H1 (cell line): ENCODE measurements around the gene CPNE4. TPM values are rescaled to one million over a fixed set of nuclear protein-coding genes. Genes with fewer than 3 reads are reported as not detected.

Experiments
- CTCF ChIA-PET: fragments of 300-600 bp; sonication (Branson Sonifier 250); formaldehyde crosslinking; loops from one replicate; lab custom pipeline; 2021; ENCODE audit not compliant: partially characterized antibody; lab: Charles Lee
- POLR2A ChIA-PET: fragments of 300-600 bp; sonication (Branson Sonifier 250); formaldehyde crosslinking; loops from one replicate; lab custom pipeline; 2021; ENCODE audit warnings: inconsistent platforms; ENCODE audit not compliant: partially characterized antibody; lab: Charles Lee
- DNase-seq, 2 experiments: peaks; one replicate each; pipeline versions ENCODE4 v3.0.0 to v3.0.0-alpha.2; 2010 to 2022; ENCODE audit warnings: low spot score in 2 of 2, low read depth in 1 of 2, mixed read lengths in 1 of 2
- FAIRE-seq: peaks from 2 replicates; lab custom pipeline; 2011; peaks lifted over from hg19 to GRCh38; lab: Jason Lieb, UNC
- H2AFZ ChIP-seq: 2 replicates; pipeline ENCODE4 v1.8.1; 2012; ENCODE audit warnings: low read length, inconsistent platforms
- H2AK5ac ChIP-seq: 2 replicates; pipeline ENCODE4 v1.6.1; 2013; ENCODE audit warnings: low read depth, low read length
- H2BK120ac ChIP-seq: replicated peaks from 2 replicates; pipeline ENCODE3; 2013; ENCODE audit warnings: low read depth, low read length, inconsistent platforms
- H2BK12ac ChIP-seq: 2 replicates; pipeline ENCODE4 v1.6.1; 2013; ENCODE audit warnings: low read depth, low read length
- H2BK15ac ChIP-seq: 2 replicates; pipeline ENCODE4 v1.6.1; 2013; ENCODE audit warnings: low read length
- H2BK20ac ChIP-seq: 2 replicates; pipeline ENCODE4 v1.6.1; 2013; ENCODE audit warnings: low read length
- H2BK5ac ChIP-seq: 2 replicates; pipeline ENCODE4 v1.6.1; 2013; ENCODE audit warnings: low read depth, low read length
- H3K14ac ChIP-seq: 2 replicates; pipeline ENCODE4 v1.6.1; 2013; ENCODE audit warnings: inconsistent platforms; ENCODE audit not compliant: insufficient read length
- H3K18ac ChIP-seq: 2 replicates; pipeline ENCODE4 v1.6.1; 2013; ENCODE audit warnings: low read length; ENCODE audit errors: extremely low read depth
- H3K23ac ChIP-seq: 2 replicates; pipeline ENCODE4 v1.6.1; 2013; ENCODE audit warnings: inconsistent platforms; ENCODE audit not compliant: insufficient read length
- H3K23me2 ChIP-seq: 2 replicates; pipeline ENCODE4 v1.6.1; 2013; ENCODE audit warnings: low read depth, low read length
- H3K27ac ChIP-seq: 2 replicates; pipeline ENCODE4 v1.6.1; 2011; ENCODE audit warnings: low read depth, low read length, inconsistent platforms
- H3K27me3 ChIP-seq, 4 experiments: replicated peaks in 1 of 4; 1 replicate in 1 of 4; 2 replicates in 3 of 4; pipeline versions ENCODE4 v1.6.1 to v1.8.1; 2011 to 2013; ENCODE audit warnings: low read length in 3 of 4, mild to moderate bottlenecking in 3 of 4, inconsistent platforms in 2 of 4, mixed read lengths in 2 of 4, moderate library complexity in 1 of 4; ENCODE audit not compliant: control insufficient read depth in 3 of 4, insufficient read depth in 3 of 4; ENCODE audit errors: extremely low read depth in 1 of 4
- H3K36me3 ChIP-seq, 4 experiments: 2 replicates each; pipeline versions ENCODE4 v1.6.1 to v1.8.1; 2011 to 2013; ENCODE audit warnings: mild to moderate bottlenecking in 4 of 4, low read length in 3 of 4, moderate library complexity in 2 of 4, control low read depth in 1 of 4, inconsistent platforms in 1 of 4; ENCODE audit not compliant: insufficient read depth in 4 of 4, control insufficient read depth in 2 of 4
- H3K4ac ChIP-seq: replicated peaks from 2 replicates; pipeline ENCODE3; 2013; ENCODE audit warnings: low read length, low read depth, mixed read lengths, inconsistent platforms; ENCODE audit not compliant: insufficient read length
- H3K4me1 ChIP-seq, 4 experiments: replicated peaks in 1 of 4; 1 replicate in 1 of 4; 2 replicates in 3 of 4; pipeline versions ENCODE4 v1.6.1 to v1.8.1; 2011 to 2013; ENCODE audit warnings: low read length in 3 of 4, inconsistent platforms in 2 of 4, mixed read lengths in 1 of 4; ENCODE audit not compliant: insufficient read depth in 4 of 4, control insufficient read depth in 3 of 4
- H3K4me2 ChIP-seq, 2 experiments: 2 replicates each; pipeline versions ENCODE4 v1.6.1 to v1.8.1; 2011 to 2013; ENCODE audit warnings: low read depth in 2 of 2, low read length in 2 of 2, control low read depth in 1 of 2, inconsistent platforms in 1 of 2, mild to moderate bottlenecking in 1 of 2; ENCODE audit not compliant: insufficient read depth in 1 of 2
- H3K4me3 ChIP-seq, 4 experiments: fragments of 200-600, 300-600 bp in 1 of 4; sonication (generic), shearing (Covaris generic), sonication (Bioruptor Twin) in 1 of 4; 2 replicates each; pipeline versions ENCODE4 v1.5.1 to v1.8.1; 2011 to 2016; ENCODE audit warnings: low read length in 4 of 4, low read depth in 3 of 4, control low read depth in 2 of 4, inconsistent platforms in 2 of 4, mild to moderate bottlenecking in 2 of 4, mixed read lengths in 1 of 4, moderate library complexity in 1 of 4; ENCODE audit not compliant: insufficient read depth in 2 of 4; ENCODE audit errors: extremely low read depth in 1 of 4
- H3K56ac ChIP-seq: replicated peaks from 2 replicates; pipeline ENCODE3; 2013; ENCODE audit warnings: low read depth, mild to moderate bottlenecking, mixed read lengths, low read length, inconsistent platforms; ENCODE audit not compliant: insufficient read length
- H3K79me1 ChIP-seq: 2 replicates; pipeline ENCODE4 v1.6.1; 2013; ENCODE audit warnings: low read depth, low read length, control low read depth
- H3K79me2 ChIP-seq, 2 experiments: 2 replicates each; pipeline versions ENCODE4 v1.6.1 to v1.8.1; 2012 to 2013; ENCODE audit warnings: low read length in 2 of 2, mild to moderate bottlenecking in 2 of 2, inconsistent platforms in 1 of 2; ENCODE audit not compliant: insufficient read depth in 2 of 2, control insufficient read depth in 1 of 2
- H3K9ac ChIP-seq, 4 experiments: replicated peaks in 1 of 4; 1 replicate in 1 of 4; 2 replicates in 3 of 4; pipeline versions ENCODE4 v1.6.1 to v1.8.1; 2011 to 2013; ENCODE audit warnings: low read depth in 3 of 4, low read length in 3 of 4, control low read depth in 2 of 4, mild to moderate bottlenecking in 2 of 4, moderate library complexity in 2 of 4, inconsistent platforms in 1 of 4; ENCODE audit errors: extremely low read depth in 1 of 4
- H3K9me3 ChIP-seq, 2 experiments: 2 replicates each; pipeline versions ENCODE4 v1.6.1 to v1.8.1; 2012 to 2013; ENCODE audit warnings: mild to moderate bottlenecking in 2 of 2, moderate library complexity in 2 of 2, control low read depth in 1 of 2, inconsistent platforms in 1 of 2, low read depth in 1 of 2, low read length in 1 of 2, mixed read lengths in 1 of 2; ENCODE audit not compliant: insufficient read depth in 2 of 2
- H4K20me1 ChIP-seq, 2 experiments: replicated peaks in 1 of 2; 2 replicates each; pipeline versions ENCODE3 to v1.8.1; 2011 to 2013; ENCODE audit warnings: inconsistent platforms in 2 of 2, low read length in 2 of 2, mild to moderate bottlenecking in 1 of 2; ENCODE audit not compliant: insufficient read depth in 2 of 2, control insufficient read depth in 1 of 2
- H4K5ac ChIP-seq: 2 replicates; pipeline ENCODE4 v1.6.1; 2013; ENCODE audit warnings: low read length, low read depth, mixed read lengths, inconsistent platforms; ENCODE audit not compliant: insufficient read length
- H4K8ac ChIP-seq: 2 replicates; pipeline ENCODE4 v1.8.0; 2013; ENCODE audit warnings: mild to moderate bottlenecking, moderate library complexity, low read length, inconsistent platforms; ENCODE audit not compliant: insufficient read depth; ENCODE audit errors: extremely low read depth
- H4K91ac ChIP-seq: replicated peaks from 2 replicates; pipeline ENCODE3; 2013; ENCODE audit warnings: low read length, mixed read lengths, inconsistent platforms; ENCODE audit not compliant: insufficient read length
- ASH2L ChIP-seq: fragments of 200-600, 300-600 bp; sonication (generic); IDR thresholded peaks from one replicate; pipeline ENCODE4 v1.7.1; 2017; ENCODE audit warnings: low read length
- BCL11A ChIP-seq, 2 experiments: IDR thresholded peaks; one replicate each; pipeline ENCODE4 v1.6.1; 2011; ENCODE audit warnings: low read depth in 2 of 2, low read length in 2 of 2, mild to moderate bottlenecking in 2 of 2
- CBX5 ChIP-seq: fragments of 300-800, 300-1000 bp; sonication (generic); IDR thresholded peaks from 2 replicates; pipeline ENCODE4 v1.7.1; 2016; ENCODE audit warnings: antibody characterized with exemption, low read length, low read depth
- CBX8 ChIP-seq: fragments of 300-800, 300-1000 bp; sonication (generic); IDR thresholded peaks from 2 replicates; pipeline ENCODE4 v1.7.1; 2016; ENCODE audit warnings: low read depth, low read length, borderline replicate concordance
- EP300 ChIP-seq, 2 experiments: IDR thresholded peaks; 1 replicate in 1 of 2; 2 replicates in 1 of 2; pipeline ENCODE4 v1.6.1; 2011 to 2012; ENCODE audit warnings: low read depth in 2 of 2, low read length in 2 of 2, mild to moderate bottlenecking in 2 of 2, borderline replicate concordance in 1 of 2, inconsistent platforms in 1 of 2, moderate library complexity in 1 of 2
- NRF1 ChIP-seq: IDR thresholded peaks from 2 replicates; pipeline ENCODE4 v1.6.1; 2011; ENCODE audit warnings: mild to moderate bottlenecking, low read depth, low read length, improper control_type of control experiment
- POLR2A ChIP-seq, 2 experiments: IDR thresholded peaks; 1 replicate in 1 of 2; 2 replicates in 1 of 2; pipeline ENCODE4 v1.6.1; 2011; ENCODE audit warnings: low read depth in 2 of 2, low read length in 2 of 2, mild to moderate bottlenecking in 2 of 2; ENCODE audit errors: control extremely low read depth in 1 of 2
- RFX5 ChIP-seq: IDR thresholded peaks from 2 replicates; pipeline ENCODE4 v1.6.1; 2011; ENCODE audit warnings: low read depth, low read length, improper control_type of control experiment, borderline replicate concordance
- SIRT6 ChIP-seq: IDR thresholded peaks from one replicate; pipeline ENCODE4 v1.7.1; 2012; ENCODE audit warnings: low read length, inconsistent platforms
- TBP ChIP-seq: IDR thresholded peaks from 2 replicates; pipeline ENCODE4 v1.6.1; 2011; ENCODE audit warnings: low read depth, low read length, improper control_type of control experiment
- TCF12 ChIP-seq: IDR thresholded peaks from 2 replicates; pipeline ENCODE4 v1.6.1; 2011; ENCODE audit warnings: low read depth, mild to moderate bottlenecking, low read length
- WGBS, 2 experiments: shearing (Covaris generic) in 1 of 2; methylation state at CpG; one replicate each; pipeline versions ENCODE4 v1.1.6 to v1.1.7; 2013 to 2015; ENCODE audit warnings: low lambda C conversion rate in 2 of 2, mixed read lengths in 2 of 2, inconsistent platforms in 1 of 2, low coverage in 1 of 2, missing lambda C conversion rate in 1 of 2; ENCODE audit not compliant: insufficient replicate concordance in 2 of 2, insufficient coverage in 1 of 2, insufficient read length in 1 of 2; ENCODE audit errors: extremely low coverage in 1 of 2, missing lambda C conversion rate in 1 of 2; 5-methylcytosine and 5-hydroxymethylcytosine counted together
- polyA plus RNA-seq, 7 experiments: library from polyadenylated mRNA; depleted of rRNA in 3 of 7; stranded (reverse) in 5 of 7; unstranded in 2 of 7; fragments of >200 nt in 5 of 7; fragments of 200-250 nt in 2 of 7; gene quantifications; 1 replicate in 5 of 7; 2 replicates in 1 of 7; 4 replicates in 1 of 7; pipeline versions ENCODE4 v1.2.1 to v1.2.3, GENCODE V29; 2011 to 2013; ENCODE audit warnings: missing spikeins in 2 of 7, mixed read lengths in 2 of 7
- total RNA-seq: library from RNA; stranded (reverse); fragmentation: NEBNext Ultra II Directional; extraction: Animal tissue kit (Norgen Biotek cat#: 25700); gene quantifications from 2 replicates; pipeline ENCODE4 v1.2.1, GENCODE V29; 2021

CPNE4 gene
- total and polyA plus RNA-seq, 2 of the 8 experiments (the other 6 are each of a cell fraction or from before 2014, with no cell fraction given), result 0.82 to 3.8 TPM

GRCh38 chr3:131762981-131763564, 271.7 kb downstream of the CPNE4 start:
- Histone ChIP-seq H2BK15ac (no peak overlapping the region), H3K27me3 (no peaks in the 10 kb centered on the region), H4K20me1 (no peaks in the 10 kb centered on the region), H2AFZ (no peak overlapping the region), H2BK120ac (no peak overlapping the region), H4K91ac (no peak overlapping the region), H4K5ac (no peak overlapping the region), H4K8ac (no peak overlapping the region), H3K9me3 (peaks cover 0 to 1% of the 10 kb centered on the region in 2 experiments; a peak in 1 of 4 replicates), H3K9ac (no peak overlapping the region), H3K4me3 (no peak overlapping the region), H3K56ac (no peak overlapping the region), H3K4ac (no peak overlapping the region), H3K4me2 (no peak overlapping the region), H2AK5ac (no peak overlapping the region), H3K23ac (no peak overlapping the region), H3K23me2 (no peaks in the 10 kb centered on the region; the same call in 1 of the 2 replicates), H3K27ac (no peak overlapping the region), H2BK20ac (no peak overlapping the region), H3K79me2 (no peaks in the 10 kb centered on the region), H3K18ac (no peak overlapping the region), H3K4me1 (no peaks in the 10 kb centered on the region), H2BK5ac (no peak overlapping the region), H3K14ac (no peak overlapping the region), H3K36me3 (no peaks in the 10 kb centered on the region), H3K79me1 (no peaks in the 10 kb centered on the region), H2BK12ac (no peak overlapping the region)
- no peak for DNase-seq
- 79% methylated on average over 4 of the region's 4 CpGs; no CpG with 5 or more reads in 1 of the 2 experiments for whole genome bisulfite sequencing, 2 experiments
- POLR2A ChIA-PET, result no interaction called here
- no peak for TF ChIP-seq POLR2A (IDR thresholded peaks at IDR 0.05; ENCODE audit: control extremely low read depth in 1 of 2, low read depth in 2 of 2, low read length in 2 of 2)
- no peak for TF ChIP-seq NRF1
- no peak for TF ChIP-seq TCF12
- TF ChIP-seq CBX5, result no peak
- no peak for TF ChIP-seq CBX8
- TF ChIP-seq SIRT6, result no peak
- TF ChIP-seq EP300 (IDR thresholded peaks at IDR 0.05; ENCODE audit: borderline replicate concordance in 1 of 2, low read depth in 2 of 2, low read length in 2 of 2), result no peak
- no peak for TF ChIP-seq RFX5
- TF ChIP-seq BCL11A (IDR thresholded peaks at IDR 0.05; ENCODE audit: low read depth in 2 of 2, low read length in 2 of 2), result no peak
- no peak for TF ChIP-seq TBP
- no peak for TF ChIP-seq ASH2L
- CTCF ChIA-PET, result no interaction called here
- no peak for FAIRE-seq
